DOHH2 (cell line): ENCODE results near the gene CCDC15.

Experiments
- H3F3A ChIP-seq: fragments of 200-600 bp; sonication (generic), shearing (Covaris generic); 2 replicates; pipeline ENCODE4 v1.6.0; 2016; ENCODE audit warnings: antibody characterized with exemption, mild to moderate bottlenecking; ENCODE audit not compliant: control insufficient read depth, insufficient read depth
- H3K27ac ChIP-seq: fragments of 200-600 bp; sonication (generic); 2 replicates; pipeline ENCODE4 v1.5.1; 2014; ENCODE audit warnings: low read depth, mild to moderate bottlenecking, low read length, moderate library complexity
- H3K27me3 ChIP-seq: fragments of 200-600 bp; sonication (generic); 2 replicates; pipeline ENCODE4 v1.6.1; 2014; ENCODE audit warnings: mild to moderate bottlenecking, low read length, mixed read lengths; ENCODE audit not compliant: control insufficient read depth
- H3K36me3 ChIP-seq: fragments of 200-600 bp; sonication (generic); 2 replicates; pipeline ENCODE4 v1.6.1; 2014; ENCODE audit warnings: mild to moderate bottlenecking, low read length, moderate library complexity, mixed read lengths; ENCODE audit not compliant: control insufficient read depth
- H3K4me1 ChIP-seq: fragments of 200-600 bp; sonication (generic); 2 replicates; pipeline ENCODE4 v1.6.1; 2014; ENCODE audit warnings: mild to moderate bottlenecking, low read length, mixed read lengths; ENCODE audit not compliant: control insufficient read depth
- H3K4me2 ChIP-seq: fragments of 200-600 bp; sonication (generic); 2 replicates; pipeline ENCODE4 v1.6.0; 2014; ENCODE audit warnings: mild to moderate bottlenecking, low read length, moderate library complexity
- H3K4me3 ChIP-seq: fragments of 200-600 bp; sonication (generic); 2 replicates; pipeline ENCODE4 v1.5.1; 2014; ENCODE audit warnings: mild to moderate bottlenecking, low read length, mixed read lengths
- H3K79me2 ChIP-seq: fragments of 200-600 bp; sonication (generic); 2 replicates; pipeline ENCODE4 v1.6.1; 2014; ENCODE audit warnings: mild to moderate bottlenecking, low read length, mixed read lengths; ENCODE audit not compliant: control insufficient read depth
- H3K9me2 ChIP-seq: fragments of 200-600 bp; sonication (generic); replicated peaks from 2 replicates; pipeline ENCODE4 v1.6.1; 2014; ENCODE audit warnings: mild to moderate bottlenecking, low read length, mixed read lengths; ENCODE audit not compliant: control insufficient read depth
- H3K9me3 ChIP-seq: fragments of 200-600 bp; sonication (generic); 2 replicates; pipeline ENCODE4 v1.6.1; 2014; ENCODE audit warnings: antibody characterized with exemption, low read length, mixed read lengths; ENCODE audit not compliant: control insufficient read depth, insufficient read depth
- H4K20me1 ChIP-seq: fragments of 200-600 bp; sonication (generic); 2 replicates; pipeline ENCODE4 v1.6.0; 2014; ENCODE audit warnings: low read depth, mild to moderate bottlenecking, antibody characterized with exemption, low read length, moderate library complexity; ENCODE audit not compliant: control insufficient read depth, insufficient read depth
- EZH2phosphoT487 ChIP-seq: fragments of 200-600 bp; sonication (generic); IDR thresholded peaks from 2 replicates; pipeline ENCODE4 v1.6.1; 2017; ENCODE audit warnings: borderline replicate concordance, mild to moderate bottlenecking, antibody characterized with exemption, low read length, moderate library complexity, mixed read lengths
- TF ChIP-seq, protein P1 (sequence below): fragments of 200-600 bp; sonication (generic); IDR thresholded peaks from one replicate; pipeline ENCODE4 v1.5.1; 2014; ENCODE audit warnings: antibody characterized with exemption, mild to moderate bottlenecking, low read depth, low read length; ENCODE audit not compliant: poor library complexity, severe bottlenecking

The CCDC15 gene

DNA sequence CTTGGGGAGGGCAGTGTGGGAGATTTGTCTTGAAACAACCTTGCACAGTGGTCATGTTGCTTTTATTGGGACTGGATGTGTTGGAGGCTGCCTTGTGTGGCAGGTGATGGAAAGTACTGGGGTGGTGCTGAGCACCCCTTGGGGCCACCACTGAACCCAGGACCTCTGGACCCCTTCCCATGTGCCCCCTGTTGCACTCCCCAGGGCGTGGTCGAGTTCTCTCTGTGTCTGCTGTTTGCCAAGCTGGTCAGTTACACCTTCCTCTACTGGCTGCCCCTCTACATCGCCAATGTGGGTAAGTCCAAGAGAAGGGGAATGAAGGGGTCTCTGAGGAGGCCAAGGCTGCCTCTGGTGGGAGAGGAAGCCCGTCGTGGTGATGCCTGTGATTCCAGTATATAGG, 128.0 kb downstream of the CCDC15 start:
- no peaks in the 10 kb centered on the region for H3F3A ChIP-seq
- H3K4me1 ChIP-seq = no peaks in the 10 kb centered on the region
- H3K9me2 ChIP-seq = no peaks in the 10 kb centered on the region
- no peaks in the 10 kb centered on the region for H3K27me3 ChIP-seq
- TF ChIP-seq, protein P1, sequence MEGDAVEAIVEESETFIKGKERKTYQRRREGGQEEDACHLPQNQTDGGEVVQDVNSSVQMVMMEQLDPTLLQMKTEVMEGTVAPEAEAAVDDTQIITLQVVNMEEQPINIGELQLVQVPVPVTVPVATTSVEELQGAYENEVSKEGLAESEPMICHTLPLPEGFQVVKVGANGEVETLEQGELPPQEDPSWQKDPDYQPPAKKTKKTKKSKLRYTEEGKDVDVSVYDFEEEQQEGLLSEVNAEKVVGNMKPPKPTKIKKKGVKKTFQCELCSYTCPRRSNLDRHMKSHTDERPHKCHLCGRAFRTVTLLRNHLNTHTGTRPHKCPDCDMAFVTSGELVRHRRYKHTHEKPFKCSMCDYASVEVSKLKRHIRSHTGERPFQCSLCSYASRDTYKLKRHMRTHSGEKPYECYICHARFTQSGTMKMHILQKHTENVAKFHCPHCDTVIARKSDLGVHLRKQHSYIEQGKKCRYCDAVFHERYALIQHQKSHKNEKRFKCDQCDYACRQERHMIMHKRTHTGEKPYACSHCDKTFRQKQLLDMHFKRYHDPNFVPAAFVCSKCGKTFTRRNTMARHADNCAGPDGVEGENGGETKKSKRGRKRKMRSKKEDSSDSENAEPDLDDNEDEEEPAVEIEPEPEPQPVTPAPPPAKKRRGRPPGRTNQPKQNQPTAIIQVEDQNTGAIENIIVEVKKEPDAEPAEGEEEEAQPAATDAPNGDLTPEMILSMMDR = no peak
- TF ChIP-seq EZH2phosphoT487 = no peak
- H3K4me2 ChIP-seq = no peak overlapping the region
- H3K27ac ChIP-seq = no peak overlapping the region
- H3K36me3 ChIP-seq = no peaks in the 10 kb centered on the region
- H3K4me3 ChIP-seq = no peak overlapping the region
- H4K20me1 ChIP-seq = no peaks in the 10 kb centered on the region
- H3K9me3 ChIP-seq = no peaks in the 10 kb centered on the region
- H3K79me2 ChIP-seq = no peaks in the 10 kb centered on the region

DNA sequence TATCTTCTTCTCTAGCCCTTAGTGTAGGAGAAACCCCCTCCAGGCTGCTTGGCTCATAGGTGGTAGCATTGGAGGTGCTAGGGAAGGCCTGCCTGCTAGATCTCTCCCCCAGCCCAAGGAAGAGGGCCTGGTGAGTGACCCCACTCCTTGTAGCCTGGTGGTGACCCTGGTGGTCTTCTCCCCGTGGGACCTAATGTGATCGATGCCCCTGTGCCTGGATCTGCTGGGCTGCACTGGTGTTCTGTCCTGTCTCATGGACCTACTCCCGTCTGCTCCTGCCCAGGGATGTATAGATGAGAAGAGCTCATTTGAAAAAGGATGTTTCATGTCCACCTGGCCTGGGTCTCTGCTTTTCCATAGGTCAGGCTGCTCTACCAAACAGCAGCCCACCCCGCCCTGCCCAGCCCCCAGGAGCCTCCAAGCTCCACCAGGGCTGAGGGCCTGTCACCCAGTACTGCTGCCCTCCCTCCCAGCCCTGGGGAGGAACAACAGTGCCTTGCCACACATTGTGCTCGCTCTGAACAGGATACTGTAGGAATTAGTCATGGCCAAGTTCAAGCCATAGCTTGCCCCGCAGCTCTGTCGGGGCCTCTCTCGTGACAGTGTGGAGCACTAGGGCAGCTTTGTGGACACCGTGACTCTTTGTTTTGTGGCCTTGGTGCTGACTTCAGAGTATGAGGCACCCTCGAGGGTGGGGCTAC, 128.8 kb downstream of the CCDC15 start:
- H3F3A ChIP-seq = no peaks in the 10 kb centered on the region
- H3K27ac ChIP-seq = no peak overlapping the region
- H3K4me1 ChIP-seq = no peaks in the 10 kb centered on the region
- no peak overlapping the region for H3K4me3 ChIP-seq
- no peaks in the 10 kb centered on the region for H3K36me3 ChIP-seq
- no peaks in the 10 kb centered on the region for H4K20me1 ChIP-seq
- no peaks in the 10 kb centered on the region for H3K27me3 ChIP-seq
- H3K9me2 ChIP-seq = no peaks in the 10 kb centered on the region
- H3K79me2 ChIP-seq = no peaks in the 10 kb centered on the region
- no peak overlapping the region for H3K4me2 ChIP-seq
- H3K9me3 ChIP-seq = no peaks in the 10 kb centered on the region
- no peak for TF ChIP-seq EZH2phosphoT487
- TF ChIP-seq, protein P1 = no peak

DNA sequence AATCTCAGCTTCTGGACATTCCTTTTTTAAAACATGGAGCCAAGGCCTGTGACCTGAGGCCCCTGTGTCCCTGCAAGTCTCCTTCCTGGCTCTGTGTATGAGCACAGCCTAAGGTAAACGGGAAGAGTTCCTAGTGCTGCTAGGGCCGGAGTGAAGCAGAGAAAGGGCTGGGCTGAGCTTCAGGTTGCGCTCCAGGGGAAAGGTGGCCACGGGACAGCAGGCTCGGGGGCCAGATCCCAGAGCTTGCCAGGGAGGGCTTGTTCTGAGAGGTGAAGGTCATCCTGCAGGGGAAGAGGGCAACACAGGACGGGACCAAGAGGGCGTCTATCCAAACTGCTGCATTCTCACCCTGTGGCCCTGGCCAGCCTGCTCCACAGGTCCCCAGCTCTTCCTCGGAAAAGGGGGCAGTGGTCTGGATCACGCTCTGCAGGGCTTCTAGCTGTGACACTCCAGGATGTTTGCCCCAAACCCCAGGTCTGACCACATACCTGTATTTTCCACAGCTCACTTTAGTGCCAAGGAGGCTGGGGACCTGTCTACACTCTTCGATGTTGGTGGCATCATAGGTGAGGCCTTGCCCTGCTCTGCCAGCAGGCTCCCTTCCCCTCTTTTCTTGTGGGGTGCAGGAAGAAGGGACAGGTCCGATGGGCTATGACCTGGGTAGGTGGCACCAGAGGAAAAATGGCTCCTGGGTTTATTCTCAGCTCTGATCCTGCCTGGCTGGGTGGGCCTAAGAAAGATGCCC, 129.5 kb downstream of the CCDC15 start:
- Histone ChIP-seq H3F3A (no peaks in the 10 kb centered on the region), H3K4me2 (no peak overlapping the region), H4K20me1 (no peaks in the 10 kb centered on the region), H3K9me3 (no peaks in the 10 kb centered on the region), H3K4me3 (no peak overlapping the region), H3K79me2 (no peaks in the 10 kb centered on the region), H3K27me3 (no peaks in the 10 kb centered on the region), H3K4me1 (no peaks in the 10 kb centered on the region), H3K27ac (no peak overlapping the region), H3K36me3 (no peaks in the 10 kb centered on the region), H3K9me2 (no peaks in the 10 kb centered on the region)
- TF ChIP-seq EZH2phosphoT487 = no peak
- TF ChIP-seq, protein P1 = no peak
